NCI-H1694 (cell line): Measurements from ENCODE around the gene PLCG2.
"Not testable (repeated sequence)": the region's sequence is repeated elsewhere in the genome, so short reads cannot be mapped to it uniquely, and the experiment has no call there.

Source experiments
- DNase-seq: peaks from one replicate; lab custom pipeline; 2025; lab: John Stamatoyannopoulos, UW

The PLCG2 gene

GRCh38 chr16:81846105-81846504 lies 67.0 kb downstream of the PLCG2 start:
- DNase-seq, result no peak

DNA sequence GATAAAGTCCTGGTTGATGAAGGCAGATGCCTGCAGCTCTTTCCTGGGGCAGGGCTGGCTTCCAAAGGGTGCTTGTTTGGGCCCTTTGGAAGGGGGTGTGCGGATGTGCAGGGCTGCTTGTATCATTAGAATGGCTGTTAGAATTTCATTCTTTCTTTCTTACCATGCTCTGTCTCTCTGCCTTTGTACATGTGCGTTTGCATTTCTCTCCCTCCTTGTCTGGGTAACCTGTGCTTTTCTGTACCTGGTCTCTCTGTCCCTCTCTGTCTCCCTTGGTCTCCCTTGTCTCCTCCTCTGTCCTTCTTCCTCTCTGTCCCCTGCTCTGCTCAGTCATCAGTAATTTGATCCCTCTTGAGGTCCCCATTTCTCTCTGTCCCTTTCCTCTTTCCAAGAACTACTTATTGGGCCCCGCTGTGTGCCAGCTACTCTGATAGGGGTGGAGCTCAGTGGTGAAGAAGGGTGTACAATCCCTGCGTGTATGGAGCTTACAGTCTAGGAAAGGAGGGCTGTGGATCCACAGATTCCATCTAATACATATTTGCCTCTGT lies 69.3 kb downstream of the PLCG2 start:
- DNase-seq, result no peak

GRCh38 chr16:81850197-81850944 lies 71.3 kb downstream of the PLCG2 start:
- DNase-seq, result no peak

GRCh38 chr16:81852347-81852746 lies 73.3 kb downstream of the PLCG2 start:
- DNase-seq, result no peak

DNA sequence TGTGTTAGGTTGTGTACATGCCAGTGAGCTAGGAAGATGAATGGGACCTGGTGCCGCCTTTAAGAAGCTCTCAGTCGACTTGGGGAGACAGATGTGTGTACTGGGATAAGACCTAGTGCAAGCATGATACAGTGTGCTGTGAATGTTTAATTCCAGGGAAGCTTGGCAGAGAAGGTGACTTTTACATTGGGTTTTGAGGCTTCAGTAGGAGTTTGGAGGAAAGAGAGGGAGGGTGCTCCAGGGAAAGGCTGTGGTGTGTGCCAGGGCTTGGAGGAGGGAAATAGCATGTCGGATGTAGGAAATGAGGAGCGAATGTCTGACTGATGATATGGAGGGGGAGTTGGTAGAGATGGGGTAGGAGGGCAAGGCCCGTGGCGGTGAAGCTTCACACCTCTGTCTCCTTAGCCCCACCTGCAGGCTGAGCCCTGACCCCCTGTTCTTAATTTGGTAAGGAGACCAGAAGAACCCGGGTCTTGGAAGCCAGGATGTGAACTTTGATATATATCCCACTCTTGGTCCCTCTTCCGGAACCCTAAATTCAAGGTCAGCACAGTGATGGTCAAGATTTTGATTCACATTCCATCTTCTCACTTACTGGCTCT lies 76.6 kb downstream of the PLCG2 start:
- no peak for DNase-seq

GRCh38 chr16:81860287-81861266 lies 81.5 kb downstream of the PLCG2 start:
- no peak for DNase-seq

GRCh38 chr16:81861503-81861902 lies 82.4 kb downstream of the PLCG2 start:
- DNase-seq, result no peak

GRCh38 chr16:81861915-81862314 lies 82.8 kb downstream of the PLCG2 start:
- no peak for DNase-seq

DNA sequence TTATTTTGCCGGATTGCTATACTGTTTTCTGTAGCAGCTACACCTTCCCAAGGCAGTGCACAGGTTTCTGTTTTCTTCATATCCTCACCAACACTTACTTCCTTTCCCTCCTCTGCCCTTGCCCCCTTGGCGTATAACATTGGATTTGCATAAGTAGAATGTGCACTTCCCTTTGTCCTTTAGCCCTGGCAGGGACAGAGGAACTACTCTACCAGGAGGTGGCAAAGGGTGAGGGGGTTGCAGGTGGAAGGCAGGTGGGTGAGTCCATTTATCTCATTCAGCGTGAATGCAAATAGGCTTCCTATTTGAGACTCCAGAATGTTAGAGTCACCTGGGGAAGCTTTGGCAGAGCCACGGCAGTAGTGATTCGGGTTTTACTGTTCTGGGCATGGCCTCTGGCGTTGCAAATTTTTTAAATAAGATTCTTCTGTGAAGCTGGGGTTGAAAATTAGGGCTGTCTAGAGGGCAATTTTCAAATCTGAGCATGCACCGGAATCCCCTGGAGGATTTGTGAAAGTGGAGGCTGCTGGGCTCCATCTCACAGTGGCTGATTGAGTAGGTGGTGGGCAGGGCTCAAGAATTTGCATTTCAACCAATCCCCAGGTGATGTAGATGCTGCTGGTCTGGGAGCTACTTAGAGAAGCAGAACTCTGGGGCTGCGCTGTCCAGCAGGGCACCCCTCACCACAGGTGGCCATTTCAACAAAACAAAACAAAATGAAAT lies 84.7 kb downstream of the PLCG2 start:
- no peak for DNase-seq

DNA sequence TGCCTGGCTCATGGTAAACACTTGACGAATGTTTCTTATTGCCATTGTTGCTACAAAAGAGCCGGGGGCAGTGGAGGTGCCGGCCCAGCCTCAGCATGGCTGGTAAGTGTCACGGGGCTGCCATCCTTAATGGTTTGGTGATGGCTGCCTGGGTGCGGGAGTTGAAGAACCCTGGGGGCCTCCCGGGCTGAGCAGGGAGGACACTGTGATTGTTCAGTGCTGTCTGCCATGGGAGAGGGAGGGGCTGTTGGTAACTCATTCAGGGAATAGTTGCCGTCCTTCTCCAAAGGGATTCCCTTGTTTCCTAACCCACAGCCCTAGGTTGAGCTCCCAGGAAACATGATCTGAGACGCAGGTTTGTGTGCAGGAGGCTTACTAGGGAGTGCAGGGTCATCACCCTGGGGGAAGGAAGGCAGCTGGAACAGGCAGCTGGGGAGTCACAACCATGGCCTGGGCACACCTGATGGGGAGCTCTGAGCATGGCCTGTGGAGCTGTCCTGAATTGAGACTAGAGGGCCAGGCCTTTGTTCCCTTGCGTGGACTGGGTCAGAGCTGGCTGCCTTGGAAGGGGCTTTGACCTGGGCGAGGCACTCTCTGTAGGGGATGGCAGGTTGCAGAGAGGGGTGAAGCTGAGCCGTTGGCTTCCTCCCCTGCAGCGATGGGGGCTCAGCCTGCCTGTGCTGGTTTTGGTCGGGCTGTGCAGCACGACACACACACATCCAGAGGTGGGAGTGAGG lies 85.7 kb downstream of the PLCG2 start:
- no peak for DNase-seq

DNA sequence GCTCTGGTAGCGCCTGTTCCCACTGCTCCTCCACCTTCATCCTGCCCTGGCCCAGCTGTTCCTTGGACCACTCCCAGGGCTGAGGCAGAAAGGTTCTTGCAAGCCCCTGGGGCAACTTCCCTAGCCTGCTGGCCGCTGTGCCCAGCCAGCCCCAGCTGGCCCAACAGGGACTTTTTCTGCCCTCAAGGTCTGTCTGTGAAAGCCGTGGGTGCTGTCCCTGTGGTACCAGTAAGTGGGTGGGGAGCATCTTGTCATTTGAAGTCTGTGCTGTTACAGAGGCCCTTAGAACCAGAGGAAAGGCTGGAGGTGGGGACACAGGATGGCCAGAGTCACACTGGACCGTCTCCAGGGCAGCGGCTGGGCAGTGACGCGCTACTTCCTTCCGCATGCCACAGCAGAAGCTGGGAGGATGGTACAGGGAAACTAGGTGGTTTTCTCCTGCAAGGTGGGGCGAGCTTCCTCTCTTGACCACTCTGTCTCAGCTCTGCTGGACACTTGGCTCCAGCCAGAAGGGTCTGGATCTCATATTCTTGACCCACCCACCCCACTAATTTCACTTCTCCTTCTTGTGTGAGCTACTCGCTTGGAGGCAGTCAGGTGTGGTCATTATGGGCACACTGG lies 87.8 kb downstream of the PLCG2 start:
- no peak for DNase-seq

- no peak for DNase-seq
These were observed 89.1 kb downstream of the PLCG2 start for GRCh38 chr16:81868057-81868748.

DNA sequence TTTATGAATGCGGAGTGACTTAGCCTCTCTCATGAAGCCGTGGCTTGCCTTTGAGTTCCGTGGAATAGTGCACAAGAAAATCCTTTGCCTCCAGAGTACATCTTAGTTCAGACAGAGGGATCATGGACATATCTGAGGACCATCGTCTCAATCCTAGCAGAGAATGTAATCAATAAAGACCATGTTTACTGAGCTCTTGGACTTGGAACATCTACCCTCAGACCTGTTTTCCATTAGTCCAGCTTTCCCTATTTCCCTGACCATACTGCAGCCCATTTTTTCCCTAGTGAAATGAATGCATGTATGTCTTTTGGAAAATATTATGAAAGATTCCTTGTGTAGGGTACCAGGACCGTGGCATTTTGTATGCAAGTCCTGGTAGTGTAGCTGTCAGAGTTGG lies 90.2 kb downstream of the PLCG2 start:
- DNase-seq, result no peak

DNA sequence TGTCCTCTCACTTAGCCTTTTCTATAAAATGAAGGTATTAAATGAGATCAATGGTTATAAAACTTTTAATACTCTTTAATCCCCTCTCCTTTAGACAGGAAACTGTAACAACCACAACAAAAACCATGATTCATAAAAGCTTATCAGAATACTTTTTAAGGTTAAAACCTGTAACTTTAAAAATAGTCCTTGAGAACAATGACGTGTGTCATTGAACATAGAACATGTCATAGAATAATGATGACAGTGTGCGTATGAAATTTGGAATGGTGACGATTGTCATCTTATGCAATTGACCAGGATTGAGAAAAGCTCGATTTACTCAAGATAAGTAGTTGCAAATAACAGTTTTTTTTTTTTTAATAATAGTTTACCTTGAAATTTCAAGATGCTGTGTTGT lies 94.1 kb downstream of the PLCG2 start:
- no peak for DNase-seq

DNA sequence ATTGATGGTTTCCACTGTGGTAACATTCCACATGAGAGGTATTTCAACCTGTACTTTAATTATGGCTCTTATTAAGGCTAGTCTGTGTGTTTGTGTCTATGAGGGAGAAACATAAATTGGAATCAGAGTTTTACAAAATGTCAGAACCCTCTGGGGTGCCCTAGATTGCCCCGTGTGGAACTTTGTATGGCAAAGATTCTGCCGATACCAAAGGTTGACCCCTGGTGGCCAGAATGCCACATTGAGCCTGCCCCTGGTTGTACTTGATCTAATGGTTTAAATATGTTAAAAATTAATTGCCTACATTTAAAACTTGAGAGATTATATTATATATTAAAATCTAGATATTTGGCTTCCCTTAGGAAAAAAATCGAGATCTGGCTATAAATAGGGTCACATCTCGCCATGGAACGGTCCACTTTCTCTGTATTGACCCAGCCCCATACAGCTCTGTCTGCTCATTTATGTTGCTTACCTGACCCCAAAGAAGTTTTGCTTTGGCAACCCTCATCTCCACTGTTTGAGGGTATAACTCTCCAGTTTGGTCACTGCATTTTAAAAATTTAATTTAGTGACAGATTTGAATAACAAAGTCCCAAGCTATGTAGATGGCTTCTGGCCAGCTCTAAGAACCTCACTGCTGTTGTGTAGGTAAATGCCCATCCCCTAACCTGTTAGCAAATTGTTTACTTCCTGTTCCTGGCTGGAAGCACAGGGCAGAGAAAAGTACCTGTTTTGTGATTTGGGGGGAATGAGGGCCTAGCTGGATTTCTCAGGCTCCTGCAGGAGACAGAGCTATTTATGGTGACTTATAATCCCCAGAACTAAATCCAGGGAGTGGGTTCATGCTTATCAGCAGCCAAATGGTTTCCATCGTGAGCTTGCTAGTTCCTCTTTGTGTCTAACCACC lies 95.0 kb downstream of the PLCG2 start:
- peak; percentile 1 for DNase-seq

- no peak for DNase-seq
These were observed 96.4 kb downstream of the PLCG2 start for GRCh38 chr16:81875461-81875860.

DNA sequence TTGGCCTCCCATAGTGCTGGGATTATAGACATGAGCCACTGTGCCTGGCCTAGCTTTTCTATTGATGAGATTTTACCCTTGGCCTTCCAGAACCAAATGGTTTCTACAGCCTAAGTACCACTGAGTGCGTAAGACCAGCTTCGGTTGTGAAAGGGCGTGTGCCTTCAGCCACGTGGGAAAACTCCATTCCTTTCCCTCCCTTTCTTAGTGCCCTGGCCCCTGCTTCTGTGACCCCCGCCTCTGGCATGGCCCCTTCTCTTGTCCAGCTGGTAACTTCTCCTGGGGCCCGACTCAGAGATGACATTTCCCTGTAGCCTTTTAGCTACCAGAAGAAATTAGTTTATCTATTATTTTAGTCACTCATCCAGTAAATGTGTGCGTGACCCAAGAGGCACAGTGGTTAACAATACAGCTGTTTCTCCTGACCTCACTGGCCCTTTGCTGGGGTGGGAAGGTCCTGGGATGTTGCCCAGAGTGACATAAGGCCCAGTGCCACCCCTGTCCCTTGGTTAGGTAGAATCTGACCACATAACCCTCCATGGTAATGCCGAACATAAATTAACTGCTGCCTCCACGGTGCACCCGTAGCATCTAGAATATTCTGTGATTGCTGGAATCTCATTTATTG lies 97.3 kb downstream of the PLCG2 start:
- no peak for DNase-seq

DNA sequence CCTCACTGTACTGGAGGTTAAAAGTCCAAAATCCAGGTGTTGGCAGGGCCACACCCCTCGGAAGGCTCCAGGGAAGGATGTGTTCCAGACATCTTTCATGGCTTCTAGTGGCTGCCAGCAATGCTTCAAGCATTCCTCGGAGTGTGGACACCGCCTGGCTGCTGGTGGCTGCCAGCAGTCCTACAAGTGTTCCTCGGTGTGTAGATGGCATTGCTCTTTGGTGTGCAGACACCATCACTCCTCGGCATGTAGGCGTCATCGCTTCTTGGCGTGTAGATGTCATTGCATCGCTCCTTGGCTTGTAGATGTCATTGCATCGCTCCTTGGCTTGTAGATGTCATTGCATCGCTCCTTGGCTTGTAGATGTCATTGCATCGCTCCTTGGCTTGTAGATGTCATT lies 98.4 kb downstream of the PLCG2 start:
- not testable (repeated sequence) for DNase-seq
